RWPE1 (cell line): ENCODE results near the gene C12orf43.

ENCODE experiments used
- CTCF ChIA-PET: fragments of 350-600 bp; sonication (Branson Sonifier 250); formaldehyde crosslinking; extraction: SDS; loops from one replicate; lab custom pipeline; 2021; lab: Yijun Ruan, JAX
- POLR2A ChIA-PET: fragments of 400-600 bp; formaldehyde crosslinking; extraction: SDS; loops from one replicate; lab custom pipeline; 2020; ENCODE audit warnings: antibody characterized with exemption; ENCODE audit not compliant: low non-redundant PET; lab: Yijun Ruan, JAX
- DNase-seq: peaks from one replicate; pipeline ENCODE4 v3.0.0; 2012; ENCODE audit warnings: low spot score
- H3K27ac ChIP-seq: fragments of 450-650 bp; 2 replicates; pipeline ENCODE4 v1.5.1; 2017
- CTCF ChIP-seq: fragments of 450-650 bp; conservative IDR thresholded peaks from 2 replicates; pipeline ENCODE4 v1.5.1; 2017; ENCODE audit warnings: low read depth, mild to moderate bottlenecking

C12orf43 gene

GRCh38 chr12:121000530-121000929 is 15.8 kb downstream of the C12orf43 start:
- TF ChIP-seq CTCF = no peak

GRCh38 chr12:120999191-121000120 is 16.8 kb downstream of the C12orf43 start:
- no peak for DNase-seq
- ChIA-PET CTCF (no interaction called here), POLR2A (no interaction called here)
- H3K27ac ChIP-seq = no peak overlapping the region
- TF ChIP-seq CTCF = no peak

More at GRCh38 chr12:121000530-121000929, 15.8 kb downstream of the C12orf43 start:
- ChIA-PET POLR2A (no interaction called here), CTCF (no interaction called here)
- DNase-seq = no peak
- H3K27ac ChIP-seq = no peak overlapping the region

- no peak for DNase-seq
- TF ChIP-seq CTCF = no peak
- ChIA-PET POLR2A (no interaction called here), CTCF (interaction anchor here (0.7 kb wide), 1 partner anchor 416 kb away, joined by 5 read pairs; no protein-coding TSS in a partner anchor)
- H3K27ac ChIP-seq = no peak overlapping the region
Observed at GRCh38 chr12:120998435-120998834, 17.9 kb downstream of the C12orf43 start.

- H3K27ac ChIP-seq = no peak overlapping the region
- ChIA-PET POLR2A (no interaction called here), CTCF (no interaction called here)
- no peak for TF ChIP-seq CTCF
- no peak for DNase-seq
Observed at GRCh38 chr12:120997448-120997847, 18.8 kb downstream of the C12orf43 start.

GRCh38 chr12:120996133-120996746 is 20.0 kb downstream of the C12orf43 start:
- H3K27ac ChIP-seq = no peak overlapping the region
- no peak for DNase-seq
- TF ChIP-seq CTCF = no peak
- ChIA-PET CTCF (no interaction called here), POLR2A (no interaction called here)

- DNase-seq = no peak
- CTCF ChIA-PET = no interaction called here
- POLR2A ChIA-PET = no interaction called here
- no peak for TF ChIP-seq CTCF
- H3K27ac ChIP-seq = no peak overlapping the region
Observed at GRCh38 chr12:120994589-120995337, 21.5 kb downstream of the C12orf43 start.
